DOHH2 (cell line): ENCODE results near the gene PLVAP.

ENCODE experiments used
- H3F3A ChIP-seq: fragments of 200-600 bp; sonication (generic), shearing (Covaris generic); 2 replicates; pipeline ENCODE4 v1.6.0; 2016; ENCODE audit warnings: antibody characterized with exemption, mild to moderate bottlenecking; ENCODE audit not compliant: control insufficient read depth, insufficient read depth
- H3K27ac ChIP-seq: fragments of 200-600 bp; sonication (generic); 2 replicates; pipeline ENCODE4 v1.5.1; 2014; ENCODE audit warnings: low read depth, mild to moderate bottlenecking, low read length, moderate library complexity
- H3K27me3 ChIP-seq: fragments of 200-600 bp; sonication (generic); 2 replicates; pipeline ENCODE4 v1.6.1; 2014; ENCODE audit warnings: mild to moderate bottlenecking, low read length, mixed read lengths; ENCODE audit not compliant: control insufficient read depth
- H3K36me3 ChIP-seq: fragments of 200-600 bp; sonication (generic); 2 replicates; pipeline ENCODE4 v1.6.1; 2014; ENCODE audit warnings: mild to moderate bottlenecking, low read length, moderate library complexity, mixed read lengths; ENCODE audit not compliant: control insufficient read depth
- H3K4me1 ChIP-seq: fragments of 200-600 bp; sonication (generic); 2 replicates; pipeline ENCODE4 v1.6.1; 2014; ENCODE audit warnings: mild to moderate bottlenecking, low read length, mixed read lengths; ENCODE audit not compliant: control insufficient read depth
- H3K4me2 ChIP-seq: fragments of 200-600 bp; sonication (generic); 2 replicates; pipeline ENCODE4 v1.6.0; 2014; ENCODE audit warnings: mild to moderate bottlenecking, low read length, moderate library complexity
- H3K4me3 ChIP-seq: fragments of 200-600 bp; sonication (generic); 2 replicates; pipeline ENCODE4 v1.5.1; 2014; ENCODE audit warnings: mild to moderate bottlenecking, low read length, mixed read lengths
- H3K79me2 ChIP-seq: fragments of 200-600 bp; sonication (generic); 2 replicates; pipeline ENCODE4 v1.6.1; 2014; ENCODE audit warnings: mild to moderate bottlenecking, low read length, mixed read lengths; ENCODE audit not compliant: control insufficient read depth
- H3K9me2 ChIP-seq: fragments of 200-600 bp; sonication (generic); replicated peaks from 2 replicates; pipeline ENCODE4 v1.6.1; 2014; ENCODE audit warnings: mild to moderate bottlenecking, low read length, mixed read lengths; ENCODE audit not compliant: control insufficient read depth
- H3K9me3 ChIP-seq: fragments of 200-600 bp; sonication (generic); 2 replicates; pipeline ENCODE4 v1.6.1; 2014; ENCODE audit warnings: antibody characterized with exemption, low read length, mixed read lengths; ENCODE audit not compliant: control insufficient read depth, insufficient read depth
- H4K20me1 ChIP-seq: fragments of 200-600 bp; sonication (generic); 2 replicates; pipeline ENCODE4 v1.6.0; 2014; ENCODE audit warnings: low read depth, mild to moderate bottlenecking, antibody characterized with exemption, low read length, moderate library complexity; ENCODE audit not compliant: control insufficient read depth, insufficient read depth
- CTCF ChIP-seq: fragments of 200-600 bp; sonication (generic); IDR thresholded peaks from one replicate; pipeline ENCODE4 v1.5.1; 2014; ENCODE audit warnings: antibody characterized with exemption, mild to moderate bottlenecking, low read depth, low read length; ENCODE audit not compliant: poor library complexity, severe bottlenecking
- EZH2phosphoT487 ChIP-seq: fragments of 200-600 bp; sonication (generic); IDR thresholded peaks from 2 replicates; pipeline ENCODE4 v1.6.1; 2017; ENCODE audit warnings: borderline replicate concordance, mild to moderate bottlenecking, antibody characterized with exemption, low read length, moderate library complexity, mixed read lengths

The PLVAP gene

DNA sequence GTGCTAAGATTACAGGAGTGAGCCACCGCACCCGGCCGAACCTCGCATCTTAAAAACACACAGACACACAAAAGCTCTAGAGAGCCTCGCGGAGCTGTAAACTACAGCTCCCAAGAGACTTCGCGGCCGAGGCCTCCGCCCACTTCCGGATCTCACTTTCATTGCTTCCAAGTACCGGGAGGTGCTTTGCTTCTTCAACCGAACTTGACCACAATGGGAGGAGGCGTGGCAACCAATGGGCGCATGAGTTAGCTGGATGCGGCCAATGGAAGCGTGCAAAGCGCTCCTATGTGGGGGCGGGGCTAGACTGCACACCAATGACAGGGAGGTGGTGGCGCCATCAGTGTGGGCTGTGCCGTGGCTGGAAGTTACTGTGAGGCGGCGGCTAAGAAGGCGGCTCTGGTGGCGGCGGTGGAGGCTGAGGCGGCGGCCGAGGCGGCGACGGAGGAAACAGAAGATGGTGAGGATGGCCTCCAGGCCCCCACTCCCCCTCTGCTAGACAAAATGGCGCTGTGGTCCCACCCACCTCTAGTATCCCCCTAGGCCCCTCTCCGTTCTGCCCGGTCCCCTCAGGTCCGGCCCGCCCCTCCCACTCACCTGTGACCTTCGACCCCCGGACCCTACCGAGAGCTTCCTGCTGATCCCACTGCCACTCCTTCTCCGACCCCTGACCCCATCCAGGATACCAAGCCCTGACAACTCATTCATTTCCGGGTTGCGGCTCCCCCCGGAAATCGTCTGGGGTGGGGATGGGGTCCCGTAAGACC is 67.8 kb downstream of the PLVAP start, which contains the start of gene DDA1:
Gene DDA1 (plus strand): TSS at position 366 of the 767 bp plus-strand sequence. CDS start 92 bp downstream, at position 458.
- peaks cover 31% of the 10 kb centered on the region for H3K4me1 ChIP-seq
- peak within 1 kb of the TSS; percentile 82 for H3K4me2 ChIP-seq
- no peaks in the 10 kb centered on the region for H3K9me2 ChIP-seq
- peaks cover 1% of the 10 kb centered on the region for H3F3A ChIP-seq
- no peaks in the 10 kb centered on the region for H3K27me3 ChIP-seq
- peak within 1 kb of the TSS; percentile 99 for H3K4me3 ChIP-seq
- H3K79me2 ChIP-seq, result peaks cover 64% of the 10 kb centered on the region
- peak within 1 kb of the TSS; percentile 54 for H3K27ac ChIP-seq
- no peaks in the 10 kb centered on the region for H3K9me3 ChIP-seq
- TF ChIP-seq CTCF, result no peak
- TF ChIP-seq EZH2phosphoT487, result no peak
- peaks cover 9% of the 10 kb centered on the region; the same call in 1 of the 2 replicates for H4K20me1 ChIP-seq
- peaks cover 41% of the 10 kb centered on the region for H3K36me3 ChIP-seq

- Histone ChIP-seq H3K4me2 (peak overlapping the region; percentile 86; the same call in 1 of the 2 replicates), H3K4me3 (no peak overlapping the region), H3K27ac (no peak overlapping the region), H3F3A (peaks cover 6% of the 10 kb centered on the region), H3K4me1 (peaks cover 41% of the 10 kb centered on the region), H4K20me1 (peaks cover 9% of the 10 kb centered on the region; the same call in 1 of the 2 replicates), H3K9me3 (no peaks in the 10 kb centered on the region), H3K9me2 (no peaks in the 10 kb centered on the region), H3K27me3 (no peaks in the 10 kb centered on the region), H3K79me2 (peaks cover 58% of the 10 kb centered on the region), H3K36me3 (peaks cover 30% of the 10 kb centered on the region)
- no peak for TF ChIP-seq CTCF
- TF ChIP-seq EZH2phosphoT487, result no peak
Measured at GRCh38 chr19:17307876-17308377, 69.2 kb downstream of the PLVAP start.

DNA sequence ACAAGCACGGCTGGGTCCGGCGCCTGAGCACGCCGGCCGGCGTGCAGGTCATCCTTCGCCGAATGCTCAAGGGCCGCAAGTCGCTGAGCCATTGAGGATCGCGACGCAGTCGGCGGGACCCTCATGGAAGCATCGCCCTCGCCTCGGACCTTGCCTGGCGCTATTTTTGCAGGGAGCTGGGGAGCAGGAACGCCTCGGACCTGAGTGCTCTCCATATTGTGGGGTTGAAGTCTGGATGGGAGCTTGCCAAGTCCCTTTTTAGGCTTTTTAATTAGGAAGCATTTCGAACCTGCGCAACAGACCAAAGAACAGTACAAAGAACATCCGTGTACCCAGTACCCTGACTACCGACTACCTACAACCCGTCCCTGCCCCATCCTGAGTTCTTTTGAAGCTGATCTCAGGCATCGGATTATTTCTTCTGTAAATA is 70.8 kb downstream of the PLVAP start:
- Histone ChIP-seq H4K20me1 (peaks cover 9% of the 10 kb centered on the region; the same call in 1 of the 2 replicates), H3K79me2 (peaks cover 41% of the 10 kb centered on the region), H3K27me3 (no peaks in the 10 kb centered on the region), H3K4me2 (peak overlapping the region; percentile 86), H3K9me3 (no peaks in the 10 kb centered on the region), H3F3A (peaks cover 6% of the 10 kb centered on the region), H3K36me3 (peaks cover 19% of the 10 kb centered on the region), H3K27ac (peak overlapping the region; percentile 72), H3K9me2 (no peaks in the 10 kb centered on the region), H3K4me1 (peaks cover 52% of the 10 kb centered on the region), H3K4me3 (peak overlapping the region; percentile 89)
- TF ChIP-seq EZH2phosphoT487 (no peak), CTCF (no peak)
